Kidney (tissue), 14 donors: Measurements from ENCODE around the gene PPT1. TPM values are rescaled to one million over a fixed set of nuclear protein-coding genes. Genes with fewer than 3 reads are reported as not detected.

Source experiments
- DNase-seq, 5 donors: peaks; one replicate each; pipeline ENCODE4 v3.0.0-alpha.2; 2013 to 2020
- FAIRE-seq: peaks from 2 replicates; lab custom pipeline; 2012; peaks lifted over from hg19 to GRCh38; lab: Jason Lieb, UNC
- H3K27ac ChIP-seq, 2 donors: one replicate each; pipeline ENCODE4 v1.7.0; 2013; ENCODE audit warnings: low read depth in 2 of 2, low read length in 2 of 2, inconsistent platforms in 1 of 2
- H3K27me3 ChIP-seq: one replicate; pipeline ENCODE4 v1.7.1; 2013; ENCODE audit warnings: low read length, inconsistent platforms; ENCODE audit not compliant: control insufficient read depth, insufficient read depth
- H3K36me3 ChIP-seq, 3 donors: one replicate each; pipeline versions ENCODE4 v1.7.0 to v1.7.1; 2013; ENCODE audit warnings: low read length in 3 of 3, control low read depth in 1 of 3, inconsistent platforms in 1 of 3; ENCODE audit not compliant: insufficient read depth in 3 of 3, control insufficient read depth in 2 of 3
- H3K4me1 ChIP-seq, 3 donors: one replicate each; pipeline versions ENCODE4 v1.7.0 to v1.7.1; 2013; ENCODE audit warnings: low read length in 3 of 3, inconsistent platforms in 1 of 3, low read depth in 1 of 3; ENCODE audit not compliant: control insufficient read depth in 2 of 3, insufficient read depth in 2 of 3
- H3K4me3 ChIP-seq, 3 donors: one replicate each; pipeline versions ENCODE4 v1.7.0 to v1.8.1; 2013; ENCODE audit warnings: low read length in 3 of 3, control low read depth in 1 of 3, inconsistent platforms in 1 of 3
- H3K9ac ChIP-seq, 3 donors: one replicate each; pipeline versions ENCODE4 v1.7.0 to v1.7.1; 2013; ENCODE audit warnings: low read length in 3 of 3, control low read depth in 1 of 3, inconsistent platforms in 1 of 3
- H3K9me3 ChIP-seq, 3 donors: one replicate each; pipeline versions ENCODE4 v1.7.0 to v1.7.1; 2013; ENCODE audit warnings: low read length in 3 of 3, control low read depth in 1 of 3, inconsistent platforms in 1 of 3; ENCODE audit not compliant: control insufficient read depth in 2 of 3, insufficient read depth in 1 of 3
- intact Hi-C: fragments of 100-400 bp; cut with DNase I; formaldehyde crosslinking; loops from one replicate; pipeline ENCODE4 v1.11.1; 2022
- polyA plus RNA-seq: library from polyadenylated mRNA; stranded (reverse); fragments of 350-450 nt; fragmentation: Illumina TruSeq; extraction: RNeasy Lipid Tissue Mini Kit (QIAGEN cat#74804); gene quantifications from one replicate; pipeline ENCODE4 v1.2.3, GENCODE V29; 2014; ENCODE audit warnings: low read depth, low replicate concordance; ENCODE audit not compliant: insufficient read depth
- total RNA-seq: library from RNA; stranded (reverse); fragmentation: NEBNext Ultra II Directional; extraction: Animal tissue kit (Norgen Biotek cat#: 25700); gene quantifications from one replicate; pipeline ENCODE4 v1.2.1, GENCODE V29; 2021
- TF ChIP-seq, protein P1 (sequence below): IDR thresholded peaks from 3 replicates; pipeline ENCODE4 v1.5.1; 2012; ENCODE audit warnings: mild to moderate bottlenecking, moderate library complexity, borderline replicate concordance; ENCODE audit not compliant: insufficient read depth; ENCODE audit errors: extremely low read depth
- donor health status: control.
- donor health status: control.
- donor health status: control.
- donor health status: control.
- donor health status: control.
- donor health status: DM: yes; HTN: yes; CAD: no.
- donor health status: Normal renal cell carcinoma (clear cell type).

Gene PPT1
- total and polyA plus RNA-seq, 2 donors from 2014 or later: 95.5 to 110 TPM

DNA sequence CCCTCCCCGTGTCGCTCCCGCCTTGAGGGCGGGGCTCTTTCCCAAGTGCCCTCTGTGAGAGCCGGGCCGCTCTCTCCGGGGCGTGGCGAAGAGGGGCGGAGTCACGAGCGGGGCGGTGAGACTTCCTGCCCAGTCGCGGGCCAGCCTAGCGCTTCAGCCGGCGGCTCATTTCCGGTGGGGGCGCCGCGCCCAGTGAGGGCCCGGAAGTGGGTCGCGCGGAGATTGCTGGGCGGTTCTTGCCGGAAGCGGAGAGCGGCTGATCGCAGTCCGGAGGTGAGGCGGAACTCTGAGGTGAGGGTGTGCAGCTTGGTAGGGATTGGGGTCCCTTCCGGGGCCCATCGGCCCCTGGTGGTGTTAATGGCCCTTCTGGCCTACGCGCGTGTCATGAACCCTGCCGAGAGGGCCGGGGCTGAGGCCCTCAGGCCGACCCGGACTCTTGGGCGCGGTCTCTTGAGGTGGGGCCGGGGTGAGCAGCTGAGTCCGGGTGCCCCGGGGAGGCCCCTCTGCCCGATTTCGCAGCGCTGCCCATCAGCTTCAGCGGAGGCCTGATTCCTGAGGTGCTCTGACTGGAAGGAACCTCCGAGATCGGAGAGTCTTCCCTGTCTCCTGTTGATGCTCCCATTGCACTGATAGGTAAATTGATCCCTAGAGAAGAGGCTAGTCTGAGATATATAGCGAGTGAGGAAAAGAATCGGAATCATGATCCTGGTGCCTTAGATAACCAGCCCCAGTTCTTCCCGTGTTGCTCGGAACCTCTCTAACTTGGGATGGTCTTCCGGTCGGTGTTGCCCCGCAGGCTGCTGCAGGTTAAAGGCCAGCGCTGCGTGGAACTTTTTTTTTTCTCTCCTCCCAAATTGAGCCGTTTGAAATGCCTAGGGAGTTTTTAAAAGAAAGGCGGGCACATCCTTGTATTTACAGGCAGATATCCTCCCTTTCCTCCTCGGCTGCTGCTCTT is 56.3 kb downstream of the PPT1 start, which contains the start of gene CAP1:
Gene CAP1 (plus strand): TSS at position 219 of the 955 bp plus-strand sequence. CDS start 18,618 bp downstream, outside the sequence.
- Histone ChIP-seq H3K36me3 (no peaks in the 10 kb centered on the region), H3K4me1 (peaks cover 3 to 22% (median 16%) of the 10 kb centered on the region in 3 donors), H3K4me3 (peak within 1 kb of the TSS; percentile 97 to 100 (median 98)), H3K9ac (peak within 1 kb of the TSS; percentile 95 to 98 (median 96)), H3K27ac (peak within 1 kb of the TSS; percentile 96 to 99), H3K9me3 (no peaks in the 10 kb centered on the region), H3K27me3 (no peaks in the 10 kb centered on the region)
- FAIRE-seq: peak; percentile 96
- intact Hi-C loops: no loop called here
- peak; percentile 100 for DNase-seq
- TF ChIP-seq, protein P1, sequence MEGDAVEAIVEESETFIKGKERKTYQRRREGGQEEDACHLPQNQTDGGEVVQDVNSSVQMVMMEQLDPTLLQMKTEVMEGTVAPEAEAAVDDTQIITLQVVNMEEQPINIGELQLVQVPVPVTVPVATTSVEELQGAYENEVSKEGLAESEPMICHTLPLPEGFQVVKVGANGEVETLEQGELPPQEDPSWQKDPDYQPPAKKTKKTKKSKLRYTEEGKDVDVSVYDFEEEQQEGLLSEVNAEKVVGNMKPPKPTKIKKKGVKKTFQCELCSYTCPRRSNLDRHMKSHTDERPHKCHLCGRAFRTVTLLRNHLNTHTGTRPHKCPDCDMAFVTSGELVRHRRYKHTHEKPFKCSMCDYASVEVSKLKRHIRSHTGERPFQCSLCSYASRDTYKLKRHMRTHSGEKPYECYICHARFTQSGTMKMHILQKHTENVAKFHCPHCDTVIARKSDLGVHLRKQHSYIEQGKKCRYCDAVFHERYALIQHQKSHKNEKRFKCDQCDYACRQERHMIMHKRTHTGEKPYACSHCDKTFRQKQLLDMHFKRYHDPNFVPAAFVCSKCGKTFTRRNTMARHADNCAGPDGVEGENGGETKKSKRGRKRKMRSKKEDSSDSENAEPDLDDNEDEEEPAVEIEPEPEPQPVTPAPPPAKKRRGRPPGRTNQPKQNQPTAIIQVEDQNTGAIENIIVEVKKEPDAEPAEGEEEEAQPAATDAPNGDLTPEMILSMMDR: no peak

DNA sequence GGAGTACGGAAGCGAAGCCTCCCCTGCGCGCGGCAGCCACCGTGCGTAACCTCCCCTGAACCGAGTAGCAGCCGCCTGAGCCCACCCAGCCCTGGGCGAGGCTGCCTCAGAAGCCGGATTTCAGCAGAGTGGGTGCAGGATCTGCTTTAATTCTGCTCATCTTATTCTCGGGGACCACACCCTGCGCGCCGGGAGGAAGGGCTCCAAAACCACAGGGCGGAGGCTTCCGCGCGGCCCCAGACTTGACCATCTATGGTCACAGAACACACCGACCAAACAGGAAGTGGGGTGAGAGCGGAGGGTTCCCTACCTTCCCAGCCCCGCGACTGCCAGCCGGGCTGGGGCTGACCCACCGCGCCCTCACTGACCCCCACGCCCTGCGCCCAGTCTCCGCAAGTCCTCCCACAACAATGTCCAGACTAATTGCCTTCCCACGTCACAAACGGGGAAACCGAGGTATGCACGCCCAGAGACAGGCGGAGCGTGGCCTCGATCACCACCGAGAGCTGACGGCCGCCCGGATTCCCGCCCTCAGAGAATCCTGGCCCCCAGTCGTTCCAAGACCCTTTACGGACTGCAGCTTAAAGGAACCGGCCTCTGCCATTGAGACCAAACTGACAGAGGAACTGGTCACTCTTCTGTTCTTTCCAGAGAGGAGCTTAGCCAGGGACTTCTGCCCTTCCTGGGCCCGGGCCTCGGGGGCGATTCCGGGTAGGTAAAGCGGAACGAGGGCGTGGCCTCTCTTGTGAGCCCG is 57.1 kb downstream of the PPT1 start:
- TF ChIP-seq, protein P1: no peak
- no peaks in the 10 kb centered on the region for H3K36me3 ChIP-seq
- H3K4me3 ChIP-seq: peak overlapping the region; percentile 67 to 100 (median 82)
- FAIRE-seq (no peak), DNase-seq (peak in 4 of 5 donors; percentile 72 to 97 (median 82))
- no peaks in the 10 kb centered on the region for H3K9me3 ChIP-seq
- no peaks in the 10 kb centered on the region for H3K27me3 ChIP-seq
- peak overlapping the region; percentile 96 to 99 for H3K27ac ChIP-seq
- peaks cover 3 to 22% (median 16%) of the 10 kb centered on the region in 3 donors for H3K4me1 ChIP-seq
- peak overlapping the region; percentile 74 to 98 (median 95) for H3K9ac ChIP-seq
- intact Hi-C loops: no loop called here

DNA sequence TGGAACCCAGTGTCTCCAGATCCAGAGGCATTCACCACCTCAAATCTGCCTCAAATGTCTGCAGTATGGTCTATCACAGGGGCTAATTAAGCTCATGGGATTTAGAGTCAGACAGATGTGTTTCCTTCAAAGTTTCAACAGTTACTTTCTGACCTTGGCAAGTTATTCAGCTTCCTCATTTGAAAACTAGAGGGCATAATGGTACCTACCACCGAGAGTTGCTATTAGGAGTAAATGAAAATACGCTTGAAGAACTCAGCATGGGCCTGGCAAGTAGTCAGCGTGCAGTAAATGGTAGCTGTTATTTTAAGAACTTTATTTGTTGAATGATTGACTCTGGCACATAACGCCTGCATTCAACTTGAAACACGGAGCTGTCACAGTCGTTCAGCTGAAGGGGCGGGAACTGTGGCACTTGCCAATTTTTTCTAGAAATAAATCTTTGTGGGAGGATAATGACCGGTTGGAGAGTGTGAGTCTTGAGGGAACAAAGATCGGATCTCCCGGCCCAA is 57.8 kb downstream of the PPT1 start:
- Histone ChIP-seq H3K36me3 (no peaks in the 10 kb centered on the region), H3K9me3 (no peaks in the 10 kb centered on the region), H3K27ac (peak overlapping the region; percentile 96 to 99), H3K27me3 (no peaks in the 10 kb centered on the region), H3K4me1 (peaks cover 3 to 22% (median 16%) of the 10 kb centered on the region in 3 donors), H3K4me3 (peak overlapping the region; percentile 67 to 100 (median 82)), H3K9ac (peak overlapping the region; percentile 74 to 98 (median 95))
- TF ChIP-seq, protein P1: peak; percentile 12
- intact Hi-C loops: no loop called here
- peak in 1 of 5 donors; percentile 78 for DNase-seq
- no peak for FAIRE-seq
